ENCODE results near the gene GRM4.

The GRM4 gene

GRCh38 chr6:34071136-34071883 lies 74.6 kb downstream of the GRM4 start:
- TF ChIP-seq CTCF (IDR thresholded peaks at IDR 0.05; ENCODE audit: low read depth, low read length) = no peak
- DNase-seq (ENCODE audit: extremely low read depth, low read depth) = no peak

- no peak for DNase-seq (ENCODE audit: extremely low read depth, low read depth)
- no peak for TF ChIP-seq CTCF (IDR thresholded peaks at IDR 0.05; ENCODE audit: low read depth, low read length)
These were observed 75.4 kb downstream of the GRM4 start for GRCh38 chr6:34070315-34071135.

GRCh38 chr6:34068462-34069044 lies 77.3 kb downstream of the GRM4 start:
- DNase-seq (ENCODE audit: extremely low read depth, low read depth) = no peak

GRCh38 chr6:34067814-34068213 lies 78.1 kb downstream of the GRM4 start:
- TF ChIP-seq CTCF (IDR thresholded peaks at IDR 0.05; ENCODE audit: low read depth, low read length) = no peak; the same call in none of the 2 replicates
- no peak for DNase-seq (ENCODE audit: extremely low read depth, low read depth)

More at GRCh38 chr6:34068462-34069044, 77.3 kb downstream of the GRM4 start:
- TF ChIP-seq CTCF (IDR thresholded peaks at IDR 0.05; ENCODE audit: low read depth, low read length) = no peak

- no peak for DNase-seq (ENCODE audit: extremely low read depth, low read depth)
These were observed 78.8 kb downstream of the GRM4 start for GRCh38 chr6:34066772-34067770.

GRCh38 chr6:34066218-34066571 lies 79.7 kb downstream of the GRM4 start:
- no peak for DNase-seq (ENCODE audit: extremely low read depth, low read depth)
- no peak for TF ChIP-seq CTCF (IDR thresholded peaks at IDR 0.05; ENCODE audit: low read depth, low read length)

More at GRCh38 chr6:34066772-34067770, 78.8 kb downstream of the GRM4 start:
- TF ChIP-seq CTCF (IDR thresholded peaks at IDR 0.05; ENCODE audit: low read depth, low read length) = no peak
